ENCODE measurements around the gene ANXA11.
A peak's percentile ranks its signal among the peaks of the same experiment; 100 is the strongest.
"Not testable (repeated sequence)": the region's sequence is repeated elsewhere in the genome, so short reads cannot be mapped to it uniquely, and the experiment has no call there.

Gene ANXA11

DNA sequence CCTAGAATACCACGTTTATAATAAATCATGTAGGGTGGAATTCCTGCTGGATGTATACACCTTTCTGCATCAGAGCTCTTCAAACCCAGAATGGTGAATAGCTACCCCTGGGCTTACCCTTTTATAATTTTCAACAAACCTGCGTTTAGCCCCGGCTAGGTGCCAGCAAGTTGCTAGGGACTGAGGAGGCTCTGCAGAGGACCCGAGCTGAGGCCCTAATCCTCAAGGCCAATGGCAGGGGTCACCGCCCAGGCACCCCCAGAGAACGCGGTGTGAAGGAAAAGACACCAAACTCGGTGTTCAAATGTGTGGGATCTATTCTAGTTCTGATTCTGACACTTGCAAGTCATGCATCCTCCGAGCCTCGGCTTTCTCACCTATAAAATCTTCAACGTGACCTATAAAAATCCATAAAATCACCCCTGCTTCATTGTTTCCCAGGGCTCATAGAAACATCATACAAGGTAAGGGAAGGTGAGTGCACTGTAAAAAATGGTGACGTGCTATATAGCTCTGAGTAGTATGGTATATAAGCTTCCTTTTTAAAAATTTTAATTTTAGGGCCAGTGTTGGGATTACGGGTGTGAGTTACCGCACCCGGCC lies 2.5 kb upstream of the ANXA11 start:
- no peak for ATAC-seq

DNA sequence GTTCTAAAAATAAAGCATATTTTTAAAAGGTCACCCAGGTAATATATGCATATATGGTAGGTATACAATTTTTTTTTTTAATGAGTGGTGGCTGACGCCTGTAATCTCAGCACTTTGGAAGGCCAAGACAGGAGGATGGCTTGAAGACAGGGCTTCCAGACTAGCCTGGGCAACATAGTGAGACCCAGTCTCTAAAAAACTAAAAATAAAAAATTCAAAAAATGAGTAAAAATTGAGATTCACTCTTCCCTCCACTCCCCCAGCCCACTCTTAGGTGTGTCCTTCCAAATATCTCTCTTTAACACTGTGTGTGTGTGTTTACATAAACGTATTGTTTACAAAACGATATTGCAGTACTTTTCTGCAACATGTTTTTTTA lies 929 bp upstream of the ANXA11 start:
- ATAC-seq = no peak

DNA sequence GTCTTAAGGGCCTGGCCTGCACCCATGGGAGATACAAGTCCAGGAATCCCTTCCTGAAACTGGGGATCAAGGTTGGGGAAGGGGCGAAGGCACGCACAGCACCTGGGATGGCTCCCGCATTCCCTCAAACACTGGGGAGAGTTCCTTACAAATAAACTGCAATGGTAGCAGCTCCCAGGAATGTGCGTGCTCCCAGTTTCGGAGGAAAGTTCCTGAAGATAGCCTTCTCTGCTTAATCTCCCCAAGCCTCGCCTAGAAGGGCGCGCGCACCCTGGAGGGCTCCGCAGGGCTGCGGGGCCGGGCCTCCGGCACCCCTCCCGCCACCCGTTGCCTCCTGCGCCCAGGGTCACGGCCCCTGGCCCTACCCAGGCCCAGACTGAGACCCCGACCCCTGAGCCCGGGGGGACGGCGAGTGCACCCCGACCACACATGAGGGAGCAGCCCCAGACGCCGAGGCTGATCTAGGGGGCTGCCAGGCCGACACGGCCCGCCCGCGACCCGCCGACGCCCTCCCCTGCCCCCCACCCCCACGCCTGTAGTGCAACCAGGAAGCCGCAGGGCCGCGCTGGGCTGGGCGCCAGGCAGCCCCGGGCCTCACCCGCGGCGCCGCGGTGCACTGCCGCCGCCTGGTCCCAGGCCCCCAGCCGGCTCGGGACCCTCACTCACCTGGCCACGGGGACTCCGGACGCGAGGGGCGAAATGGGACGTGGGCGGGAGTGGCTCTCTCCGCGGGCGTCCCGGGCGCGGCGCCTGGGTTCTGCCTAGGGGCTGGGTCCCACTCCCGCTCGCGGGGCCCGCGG lies 460 bp downstream of the ANXA11 start:
- ATAC-seq = peak; percentile 21 to 29

DNA sequence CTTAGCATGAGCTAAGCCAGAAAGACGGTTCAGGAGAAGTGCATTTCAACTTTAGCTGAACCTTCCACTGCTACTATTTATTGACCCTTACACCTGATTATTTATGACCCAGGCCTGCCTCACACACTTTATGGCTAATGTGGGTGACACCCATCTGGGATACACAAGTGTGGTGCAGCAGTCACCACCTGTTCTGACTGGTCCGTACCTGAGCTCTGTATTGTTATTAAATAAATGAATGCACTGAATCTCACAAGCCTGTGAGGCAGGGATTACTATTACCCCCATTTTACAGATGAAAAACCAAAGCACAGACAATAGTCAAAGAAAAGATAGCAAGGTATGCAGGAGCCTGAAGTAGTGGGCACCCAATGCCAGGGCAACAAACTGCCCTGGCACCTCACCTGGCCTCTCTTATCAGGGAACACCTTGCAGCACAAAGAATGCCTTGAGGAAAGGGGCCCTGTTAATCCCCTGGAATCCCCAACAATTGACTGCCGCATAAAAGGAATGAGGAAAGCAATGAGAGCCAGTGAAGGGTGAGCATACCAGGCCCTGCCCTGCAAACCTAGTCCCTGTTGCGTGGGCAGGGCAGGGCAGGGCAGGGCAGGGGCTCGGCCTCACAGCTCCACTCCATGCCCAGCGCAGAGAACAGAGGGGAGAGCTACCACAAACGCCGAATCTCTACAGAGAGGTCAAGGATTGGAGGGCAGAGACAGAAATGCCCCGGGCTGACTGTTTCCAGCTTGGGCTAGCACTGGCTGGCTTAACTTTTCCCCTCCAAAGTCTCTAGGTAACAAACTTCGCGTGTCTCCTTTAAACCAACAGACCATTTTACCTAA lies 1.3 kb downstream of the ANXA11 start:
- ATAC-seq = peak; percentile 3 to 8

DNA sequence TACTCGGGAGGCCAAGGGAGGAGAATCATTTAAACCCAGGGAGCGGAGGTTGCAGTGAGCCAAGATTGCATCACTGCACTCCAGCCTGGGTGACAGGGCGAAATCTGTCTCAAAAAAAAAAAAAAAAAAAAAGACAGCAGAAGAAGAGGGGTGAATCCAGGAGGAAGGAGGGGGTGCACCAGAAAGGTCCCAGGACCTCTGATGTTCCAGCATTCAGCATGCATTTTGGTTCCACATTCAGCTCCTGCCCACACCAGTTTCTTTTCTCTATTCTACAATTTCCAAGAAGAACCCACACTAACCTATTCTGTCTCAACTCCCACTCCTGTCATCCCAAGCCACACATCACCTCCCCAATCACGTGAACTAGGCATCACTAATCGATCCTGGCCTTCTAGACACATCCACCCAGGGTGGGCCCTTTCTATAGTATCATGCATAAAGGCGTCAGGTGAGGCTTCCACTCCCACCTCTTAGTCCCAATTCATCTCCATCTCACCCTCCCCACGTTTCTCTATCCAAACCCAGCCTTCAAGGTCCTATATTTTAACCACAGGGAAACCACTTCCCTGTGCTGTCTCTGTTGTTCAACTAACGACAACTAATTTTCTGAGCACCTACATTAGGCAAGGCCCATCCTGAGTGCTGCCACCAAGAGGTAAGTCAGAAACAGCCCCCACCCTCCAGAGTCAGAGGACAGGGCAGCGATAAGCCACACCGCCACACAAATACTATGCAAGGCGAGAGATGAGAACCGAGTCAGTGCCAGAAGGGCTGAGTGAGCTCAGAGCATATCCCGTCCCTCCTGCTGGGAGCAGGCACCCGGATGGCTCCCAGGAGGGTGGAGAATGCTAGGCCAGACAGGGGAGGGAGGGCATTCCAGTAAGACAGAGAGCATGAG lies 2.2 kb downstream of the ANXA11 start:
- peak; percentile 67 to 72 for ATAC-seq

DNA sequence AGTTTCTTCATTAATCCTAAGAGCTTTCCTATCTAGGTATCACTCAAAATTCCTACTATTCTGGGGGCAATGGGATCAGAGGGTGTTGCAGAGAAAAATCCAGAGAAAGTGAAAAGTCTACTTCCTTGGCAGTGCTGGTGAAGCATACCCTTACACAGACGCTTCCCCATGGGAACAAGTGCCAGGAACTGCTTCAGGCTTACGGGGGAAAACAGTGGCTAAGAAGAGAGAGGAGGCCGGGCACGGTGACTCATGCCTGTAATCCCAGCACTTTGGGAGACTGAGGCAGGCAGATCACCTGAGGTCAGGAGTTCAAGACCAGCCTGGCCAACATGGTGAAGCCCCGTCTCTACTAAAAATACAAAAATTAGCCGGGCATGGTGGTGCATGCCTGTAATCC lies 2.8 kb downstream of the ANXA11 start:
- ATAC-seq = not testable (repeated sequence)

DNA sequence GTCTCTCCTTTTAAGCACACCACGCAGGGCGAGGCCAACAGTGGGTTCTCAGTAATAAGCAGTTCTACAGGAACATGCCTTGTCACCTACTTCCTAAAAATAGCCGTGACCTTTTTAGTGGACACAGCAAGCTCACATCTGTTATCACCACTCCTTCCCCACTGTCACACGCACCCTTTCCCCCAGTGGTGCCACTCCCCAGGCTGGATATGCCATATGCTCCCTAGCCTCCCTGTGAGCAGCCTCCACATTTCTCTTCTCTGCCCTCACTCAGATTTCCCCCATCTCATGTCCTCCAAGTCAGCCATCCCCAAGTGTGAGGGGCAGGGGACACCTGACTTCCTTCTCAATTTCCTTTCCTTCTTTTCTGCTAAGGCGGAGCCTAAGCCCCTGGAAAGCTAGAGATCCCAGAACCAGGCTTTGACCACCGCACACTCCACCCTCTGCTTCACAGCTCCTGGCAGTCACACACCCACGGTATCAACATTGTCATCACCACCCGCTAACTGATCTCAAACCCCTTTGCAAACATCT lies 3.7 kb downstream of the ANXA11 start:
- no peak for ATAC-seq

DNA sequence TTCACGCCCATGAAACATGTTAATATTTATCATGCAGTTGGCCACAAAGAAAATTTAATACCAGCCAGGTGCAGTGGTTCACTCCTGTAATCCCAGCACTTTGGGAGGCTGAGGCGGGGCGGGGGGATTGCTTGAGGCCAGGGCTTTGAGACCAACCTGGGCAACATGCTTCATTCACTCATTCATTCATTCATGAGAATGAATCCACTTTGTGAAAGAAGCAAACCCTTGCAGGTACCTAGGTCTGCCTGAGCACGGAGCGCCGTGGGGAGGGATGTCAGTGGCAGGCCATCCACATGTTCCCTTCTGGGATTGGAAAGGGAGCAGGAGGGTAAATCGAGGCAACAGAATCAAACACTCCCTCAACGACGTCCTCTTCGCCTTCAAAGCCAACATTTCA lies 4.7 kb downstream of the ANXA11 start:
- ATAC-seq = no peak

DNA sequence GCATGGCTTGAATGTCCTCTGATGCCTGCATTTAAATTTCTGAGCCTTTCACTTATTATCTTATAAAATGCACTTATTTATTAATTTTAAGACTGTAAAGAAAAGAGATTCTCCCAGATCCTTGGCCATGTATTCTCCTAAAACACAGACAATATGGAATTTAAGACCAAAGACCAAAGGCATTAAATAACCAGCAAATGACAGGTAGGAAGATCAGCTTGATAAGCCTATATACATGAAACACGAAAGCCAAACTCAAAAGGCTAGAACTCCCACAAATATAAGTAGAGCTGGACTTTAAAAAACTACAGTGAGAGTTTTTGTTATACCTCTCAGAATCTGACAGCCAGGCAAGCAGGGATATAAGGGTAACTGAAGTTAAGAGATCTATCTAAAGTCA lies 5.1 kb downstream of the ANXA11 start:
- no peak for ATAC-seq

DNA sequence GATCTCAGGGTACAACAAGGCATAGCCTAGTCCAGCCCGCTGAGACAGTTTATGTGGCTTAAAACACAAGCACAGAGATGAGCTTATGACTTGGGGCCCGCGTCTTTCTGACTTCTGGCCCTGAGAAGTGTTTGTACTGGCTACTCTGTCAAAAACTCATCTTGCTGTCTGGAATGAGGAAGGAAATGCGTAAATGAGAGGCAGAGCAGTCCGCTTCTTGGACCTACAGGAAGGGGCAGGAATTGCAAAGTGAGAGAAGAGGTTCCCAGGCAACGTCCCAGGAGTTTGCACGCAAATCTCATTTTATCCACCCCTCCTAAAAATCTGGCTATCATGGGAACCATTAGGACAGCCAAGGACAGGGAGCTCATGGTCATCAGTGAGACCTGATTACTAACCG lies 5.5 kb downstream of the ANXA11 start:
- no peak for ATAC-seq

DNA sequence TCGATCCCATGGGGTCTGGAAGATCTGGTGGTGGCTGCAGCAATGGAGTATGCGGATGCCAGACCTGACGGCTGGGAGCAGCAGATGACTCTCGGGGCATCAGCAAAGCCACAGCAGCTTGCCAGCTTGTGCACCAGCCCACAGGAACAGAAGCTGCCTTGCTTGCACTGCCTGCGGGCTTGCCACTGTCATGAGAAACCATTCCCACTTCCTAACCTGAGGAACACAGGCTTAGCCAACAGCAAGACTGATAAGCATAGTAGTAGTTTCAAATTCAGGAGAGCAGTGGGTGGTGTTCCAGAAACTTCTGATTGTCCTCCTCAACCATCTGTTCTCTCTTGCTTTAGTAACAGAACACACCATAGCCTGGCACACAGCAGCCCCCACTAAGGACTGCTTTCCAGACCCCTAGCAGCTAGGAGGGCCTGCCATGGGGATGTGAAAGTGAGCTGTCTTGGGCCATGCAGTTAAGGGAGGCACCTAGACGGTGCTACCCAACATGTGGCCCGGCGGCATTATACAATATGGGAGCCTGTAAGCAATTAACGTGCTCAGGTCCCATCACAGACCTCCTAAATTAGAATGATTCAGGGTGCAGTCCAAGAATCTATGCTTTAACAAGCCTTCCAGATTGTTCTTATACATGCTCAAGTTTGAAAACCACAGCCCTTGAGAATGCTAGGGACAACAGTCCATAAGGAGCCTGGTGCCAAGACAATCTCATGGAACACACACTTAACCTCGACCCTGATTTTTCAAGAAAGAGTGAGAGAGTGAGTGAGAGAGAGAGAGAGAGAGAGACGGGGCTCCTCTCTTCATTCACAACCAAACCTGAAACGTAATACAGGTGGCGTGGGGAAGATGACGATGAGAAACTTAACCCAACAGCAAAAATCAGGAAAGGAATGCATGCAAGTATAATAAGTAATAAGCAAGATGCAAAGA lies 7.1 kb downstream of the ANXA11 start:
- no peak for ATAC-seq

DNA sequence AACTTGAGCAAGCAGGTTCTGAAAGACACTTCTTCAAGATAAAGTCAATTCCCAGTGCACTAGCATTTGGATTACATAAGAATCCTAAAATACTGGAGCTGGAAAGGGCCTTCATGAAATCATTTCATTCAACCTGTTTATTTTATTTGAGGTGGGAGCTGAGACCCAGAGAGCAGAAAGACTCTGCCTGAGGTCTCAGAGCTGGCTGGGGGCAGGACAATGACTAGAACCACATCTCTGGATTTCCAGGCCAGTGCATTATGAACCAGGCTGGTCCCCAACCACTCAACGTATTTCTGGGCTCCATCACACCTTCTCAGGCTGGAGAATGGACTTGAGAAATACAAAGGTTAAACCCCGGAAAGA lies 8.4 kb downstream of the ANXA11 start:
- no peak for ATAC-seq

DNA sequence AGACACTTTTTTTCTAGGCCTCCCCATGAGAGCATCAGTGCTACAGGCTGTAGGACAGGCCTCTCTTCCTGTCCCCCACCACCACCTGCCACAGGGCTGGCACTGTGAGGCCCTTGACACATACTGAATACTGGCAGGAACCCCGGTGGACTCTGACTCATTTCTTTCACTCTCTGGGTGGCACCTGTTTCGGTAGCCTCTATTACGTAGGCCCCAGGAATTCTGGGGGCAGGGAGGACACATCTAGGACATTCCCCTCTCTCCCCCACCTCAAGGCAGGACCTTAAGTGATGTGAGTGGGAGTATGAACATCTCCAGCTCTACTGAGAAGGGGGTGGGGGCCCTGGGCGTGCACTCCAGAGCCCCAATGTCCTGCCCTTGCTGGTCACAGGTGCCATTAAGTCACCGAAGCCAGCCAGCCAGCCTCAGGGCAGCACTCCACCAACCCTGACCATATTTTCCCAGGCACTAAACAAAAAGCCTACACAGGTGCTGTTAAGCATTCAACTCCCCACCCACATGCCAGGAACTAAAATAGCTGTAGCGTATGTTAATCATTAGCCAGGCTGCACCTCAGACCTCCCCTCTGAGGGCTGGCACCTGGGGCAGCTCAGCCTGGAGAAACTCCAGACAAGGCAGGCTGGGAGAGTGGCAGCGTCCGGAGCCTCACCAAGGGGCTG lies 8.9 kb downstream of the ANXA11 start:
- peak; percentile 97 for ATAC-seq

DNA sequence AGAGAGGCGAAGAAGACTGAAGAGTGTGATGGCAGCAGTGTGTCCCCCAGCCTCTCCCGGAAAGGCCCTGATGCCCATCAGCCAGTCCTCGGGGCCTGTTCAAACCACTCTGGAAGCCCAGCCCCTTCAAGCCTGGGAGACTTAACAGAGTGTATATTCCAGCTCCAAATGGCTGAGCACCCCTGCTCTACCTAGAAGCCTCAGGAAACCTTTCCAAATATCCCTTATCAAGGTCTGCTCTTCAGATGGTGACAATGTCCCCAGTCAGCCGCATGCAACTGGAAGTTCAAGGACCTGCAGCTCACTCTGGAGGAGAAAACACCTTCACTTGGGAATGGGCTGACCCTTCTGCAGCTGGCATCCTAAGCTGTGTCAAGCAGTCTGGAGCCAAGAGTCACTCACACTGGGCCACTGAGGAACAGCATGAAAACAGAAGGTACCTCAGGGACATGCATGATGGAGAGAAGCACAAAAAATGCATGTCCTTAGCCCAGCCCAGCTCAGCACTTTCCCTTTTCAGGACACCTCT lies 10.2 kb downstream of the ANXA11 start:
- ATAC-seq = no peak

DNA sequence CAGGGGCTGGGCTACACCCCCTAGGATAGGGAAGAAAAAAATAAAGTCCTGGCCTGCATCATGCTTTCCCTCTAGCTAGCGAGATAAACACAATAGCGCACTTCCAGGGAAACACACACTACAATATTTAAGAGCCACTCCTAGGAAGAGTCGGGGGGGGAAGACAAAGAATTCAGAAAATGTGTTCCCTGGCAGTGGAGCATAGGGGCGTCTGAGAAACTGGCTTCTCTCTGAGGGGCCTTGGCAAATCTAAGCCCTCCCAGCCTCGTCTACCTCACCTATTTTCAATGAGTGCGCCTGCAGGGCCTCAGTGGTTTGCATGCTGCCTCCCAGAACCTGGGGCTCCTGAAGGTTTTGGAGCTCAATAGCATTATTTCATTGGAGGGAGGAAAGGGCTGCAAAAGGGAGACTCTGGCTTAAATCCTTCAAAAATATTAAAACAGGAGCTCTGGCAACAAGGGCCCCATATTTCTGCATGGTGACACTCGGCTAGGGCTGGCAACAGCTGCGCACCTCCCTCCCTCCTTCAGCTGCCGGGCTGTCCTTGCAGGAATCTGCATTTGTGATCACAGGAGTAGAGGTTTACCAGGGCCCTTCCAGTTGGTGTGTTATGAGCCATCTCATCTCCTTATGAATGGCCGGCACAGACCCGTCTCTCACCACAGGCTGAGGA lies 10.8 kb downstream of the ANXA11 start:
- ATAC-seq = no peak

DNA sequence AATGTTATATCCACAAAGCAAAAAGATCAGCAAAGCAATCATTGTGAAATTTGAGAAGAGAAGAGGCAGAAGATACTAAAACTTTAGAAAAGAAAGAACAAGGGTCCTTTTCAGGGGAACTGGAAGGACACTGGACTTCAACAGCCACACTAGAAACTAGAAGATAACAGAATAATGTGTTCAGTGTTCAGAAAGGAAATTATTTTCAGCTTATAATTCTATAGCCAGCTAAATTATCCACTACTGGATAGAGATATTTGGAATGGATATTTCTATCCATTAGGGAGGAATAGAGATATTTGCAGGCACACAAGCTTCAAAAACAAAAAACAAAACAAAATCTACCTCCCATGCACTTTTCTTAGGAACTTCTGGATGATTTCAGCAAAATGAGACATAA lies 12.8 kb downstream of the ANXA11 start:
- ATAC-seq = no peak

DNA sequence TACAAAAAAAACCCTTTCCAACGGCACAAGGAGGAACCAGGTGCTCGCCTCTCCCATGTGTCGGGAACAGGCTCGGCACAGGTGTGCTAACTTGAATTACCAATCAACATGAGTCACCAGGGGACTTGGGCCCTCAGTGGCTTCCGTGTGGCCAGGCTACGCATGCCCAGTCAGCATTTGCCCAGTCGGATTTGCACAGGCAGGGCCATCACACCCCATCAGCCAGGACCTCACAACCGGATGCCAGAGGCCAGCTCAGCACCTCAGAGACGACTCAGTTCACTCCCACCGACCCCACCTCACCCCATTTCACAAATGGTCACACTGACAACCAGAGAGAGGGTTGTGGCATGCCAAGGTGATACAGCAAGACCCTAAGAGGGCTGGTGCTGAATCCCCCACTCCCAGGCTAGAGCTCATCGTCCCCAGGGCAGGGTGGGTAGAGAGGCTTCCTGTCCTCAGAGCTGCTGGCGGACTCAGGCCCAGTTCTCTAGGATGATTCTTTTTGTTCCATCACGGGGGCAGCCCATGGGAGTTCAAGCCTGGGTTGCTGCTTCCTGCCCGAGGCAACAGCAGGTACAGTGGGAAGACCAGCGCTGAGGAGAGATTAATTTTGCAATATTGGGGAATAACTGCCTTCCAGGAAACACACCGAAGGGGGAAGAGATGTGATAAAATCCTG lies 13.6 kb downstream of the ANXA11 start:
- ATAC-seq = no peak

DNA sequence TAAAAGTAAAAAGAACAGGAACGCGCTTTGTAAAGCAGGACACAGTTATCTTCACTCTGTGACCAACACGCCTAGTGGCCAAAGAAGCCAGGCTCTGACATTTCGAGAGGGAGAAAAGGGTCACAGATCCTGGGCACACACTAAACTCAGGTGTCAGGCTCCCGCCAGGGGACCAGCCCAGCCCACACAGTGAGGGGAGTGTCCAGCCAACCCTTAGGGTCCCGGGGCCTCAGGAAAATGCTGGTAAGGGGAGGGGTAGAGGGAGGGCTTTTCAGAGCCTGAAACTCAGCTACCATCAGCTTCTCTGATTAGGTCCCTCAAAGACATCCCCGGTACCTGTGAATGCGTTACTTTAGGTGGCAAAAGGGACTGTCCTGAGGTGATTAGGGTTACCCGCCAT lies 16.6 kb downstream of the ANXA11 start:
- no peak for ATAC-seq

All from activated CD4-positive, CD25-positive, alpha-beta regulatory T cell treated with anti-CD3 and anti-CD28 coated beads, Interleukin-2, amount 50 U/mL, for 24 hours (primary cell).